GM23338 (cell line): ENCODE results near the gene CDH4. TPM values are rescaled to one million over a fixed set of nuclear protein-coding genes. Genes with fewer than 3 reads are reported as not detected.

Source experiments
- ATAC-seq: fragments of 200-7000 bp; cut with Tn5 transposase; 3 replicates; pipeline ENCODE4 v1.9.1; 2020
- DNase-seq: peaks from one replicate; pipeline ENCODE4 v3.0.0-alpha.2; 2015; ENCODE audit warnings: low spot score
- H2AFZ ChIP-seq: fragments of 200-600 bp; sonication (generic); 2 replicates; pipeline ENCODE4 v1.8.0; 2016; ENCODE audit warnings: antibody characterized with exemption, mild to moderate bottlenecking, moderate library complexity
- H3F3A ChIP-seq: fragments of 200-600 bp; sonication (generic); replicated peaks from 2 replicates; pipeline ENCODE4 v1.8.0; 2017; ENCODE audit warnings: antibody characterized with exemption, mixed run types, low read depth
- H3K27ac ChIP-seq: fragments of 200-600 bp; sonication (generic); 2 replicates; pipeline ENCODE4 v1.6.1; 2016; ENCODE audit warnings: low read depth
- H3K27me3 ChIP-seq: fragments of 200-600 bp; sonication (generic); 2 replicates; pipeline ENCODE4 v1.8.0; 2016; ENCODE audit warnings: mild to moderate bottlenecking, mixed run types, moderate library complexity; ENCODE audit not compliant: insufficient read depth
- H3K36me3 ChIP-seq: fragments of 200-600 bp; sonication (generic); 2 replicates; pipeline ENCODE4 v1.8.0; 2016; ENCODE audit warnings: mild to moderate bottlenecking; ENCODE audit not compliant: insufficient read depth
- H3K4me1 ChIP-seq: fragments of 200-600 bp; sonication (generic); 2 replicates; pipeline ENCODE4 v1.8.0; 2016; ENCODE audit warnings: mild to moderate bottlenecking, moderate library complexity; ENCODE audit not compliant: insufficient read depth
- H3K4me2 ChIP-seq: fragments of 200-600 bp; sonication (generic); 2 replicates; pipeline ENCODE4 v1.7.1; 2017; ENCODE audit warnings: mixed run types
- H3K4me3 ChIP-seq: fragments of 200-600 bp; sonication (generic); 2 replicates; pipeline ENCODE4 v1.6.1; 2016; ENCODE audit warnings: mixed run types
- H3K79me2 ChIP-seq: fragments of 200-600 bp; sonication (generic); replicated peaks from 2 replicates; pipeline ENCODE4 v1.8.0; 2017; ENCODE audit warnings: mild to moderate bottlenecking; ENCODE audit not compliant: insufficient read depth
- H3K9me2 ChIP-seq: fragments of 200-600 bp; sonication (generic); 2 replicates; pipeline ENCODE4 v1.8.0; 2017; ENCODE audit not compliant: insufficient read depth
- H4K20me1 ChIP-seq: fragments of 200-600 bp; sonication (generic); replicated peaks from 2 replicates; pipeline ENCODE4 v1.8.0; 2017; ENCODE audit warnings: mild to moderate bottlenecking; ENCODE audit not compliant: insufficient read depth
- H3K27ac Mint-ChIP-seq: 2 replicates; pipeline ENCODE4 v1.8.0; 2020; ENCODE audit warnings: inconsistent platforms, mild to moderate bottlenecking, moderate library complexity, mixed read lengths
- H3K27me3 Mint-ChIP-seq: 3 replicates; pipeline ENCODE4 v1.8.0; 2022; ENCODE audit warnings: low read depth, mild to moderate bottlenecking, moderate library complexity, mixed read lengths, inconsistent platforms; ENCODE audit not compliant: insufficient read depth, poor library complexity
- H3K36me3 Mint-ChIP-seq: 3 replicates; pipeline ENCODE4 v1.8.0; 2021; ENCODE audit warnings: low read depth, mild to moderate bottlenecking, inconsistent platforms, moderate library complexity, mixed read lengths
- H3K4me1 Mint-ChIP-seq: 3 replicates; pipeline ENCODE4 v1.8.0; 2020; ENCODE audit warnings: mild to moderate bottlenecking, inconsistent platforms, mixed read lengths
- H3K4me3 Mint-ChIP-seq: 3 replicates; pipeline ENCODE4 v1.8.0; 2021; ENCODE audit warnings: moderate library complexity, mild to moderate bottlenecking, inconsistent platforms, mixed read lengths
- H3K9me3 Mint-ChIP-seq: 3 replicates; pipeline ENCODE4 v1.8.0; 2020; ENCODE audit warnings: moderate library complexity, mild to moderate bottlenecking, inconsistent platforms, mixed read lengths
- CREB1 ChIP-seq: fragments of 250-450 bp; sonication (Bioruptor Pico); IDR thresholded peaks from 2 replicates; pipeline ENCODE4 v1.5.0; 2020; ENCODE audit warnings: low read depth, mild to moderate bottlenecking, moderate library complexity
- EZH2 ChIP-seq: fragments of 200-600 bp; sonication (generic); IDR thresholded peaks from one replicate; pipeline ENCODE4 v1.8.0; 2017; ENCODE audit warnings: antibody characterized with exemption, mild to moderate bottlenecking, low read depth; ENCODE audit not compliant: unreplicated experiment
- JUNB ChIP-seq: IDR thresholded peaks from one replicate; pipeline ENCODE4 v1.6.1; 2016; ENCODE audit warnings: antibody characterized with exemption; ENCODE audit not compliant: unreplicated experiment
- REST ChIP-seq: IDR thresholded peaks from one replicate; pipeline ENCODE4 v1.6.1; 2018; ENCODE audit warnings: antibody characterized with exemption; ENCODE audit not compliant: unreplicated experiment
- ZNF114 ChIP-seq: fragments of 250-450 bp; sonication (Bioruptor Pico); IDR thresholded peaks from 2 replicates; pipeline ENCODE4 v1.5.0; 2020; ENCODE audit warnings: mild to moderate bottlenecking, moderate library complexity
- ZNF331 ChIP-seq: fragments of 250-450 bp; sonication (Bioruptor Pico); IDR thresholded peaks from 2 replicates; pipeline ENCODE4 v1.5.0; 2020; ENCODE audit warnings: low read depth, mild to moderate bottlenecking, moderate library complexity
- ZNF462 ChIP-seq: fragments of 250-450 bp; sonication (Bioruptor Pico); IDR thresholded peaks from 2 replicates; pipeline ENCODE4 v1.5.0; 2020; ENCODE audit warnings: mild to moderate bottlenecking, moderate library complexity
- polyA plus RNA-seq: library from polyadenylated mRNA; unstranded; fragments of >200 nt; fragmentation: Nextera tagmentation; extraction: Ambion mirVana; gene quantifications from 2 replicates; pipeline ENCODE4 v1.2.1, GENCODE V29; 2016
- total RNA-seq: library from RNA; depleted of rRNA; stranded (reverse); fragments of >200 nt; shearing (Covaris generic); gene quantifications from 2 replicates; pipeline ENCODE4 v1.2.3, GENCODE V29; 2014

CDH4 gene
- total and polyA plus RNA-seq, 2 experiments from 2014 or later: 1.2 to 4.2 TPM

- ATAC-seq: no peak
- no peaks in the 10 kb centered on the region for H3K79me2 ChIP-seq
- 0 out of 2 replicates have a peak, but pooled peaks cover 6% of the 10 kb centered on the region for H3K36me3 ChIP-seq
- no peak overlapping the region for H3K27ac ChIP-seq
- H3K4me1 ChIP-seq: no peaks in the 10 kb centered on the region
- H3K27me3 ChIP-seq: no peaks in the 10 kb centered on the region
- TF ChIP-seq JUNB (no peak), EZH2 (no peak), ZNF114 (CRISPR knock-in tag) (no peak), ZNF331 (no peak), ZNF462 (CRISPR knock-in tag) (no peak), CREB1 (CRISPR knock-in tag) (no peak), REST (no peak)
- H3K9me3 Mint-ChIP-seq: peaks cover 6% of the 10 kb centered on the region; the same call in 2 of the 3 replicates
- peaks cover 22% of the 10 kb centered on the region for H3K27me3 Mint-ChIP-seq
- H2AFZ ChIP-seq: no peak overlapping the region
- H4K20me1 ChIP-seq: no peaks in the 10 kb centered on the region
- no peaks in the 10 kb centered on the region; the same call in 2 of the 3 replicates for H3K4me1 Mint-ChIP-seq
- H3K27ac Mint-ChIP-seq: no peak overlapping the region
- no peak overlapping the region for H3K4me3 ChIP-seq
- no peaks in the 10 kb centered on the region for H3F3A ChIP-seq
- H3K4me3 Mint-ChIP-seq: no peak overlapping the region
- no peak overlapping the region for H3K4me2 ChIP-seq
- H3K9me2 ChIP-seq: no peaks in the 10 kb centered on the region
- DNase-seq: no peak
- H3K36me3 Mint-ChIP-seq: no peaks in the 10 kb centered on the region
Observed at GRCh38 chr20:61785567-61785816, 533.4 kb downstream of the CDH4 start.
